HG02973 (cell line): ENCODE measurements around the gene GEMIN5.

Experiments
- ATAC-seq: cut with Tn5 transposase; IDR thresholded peaks from one replicate; pipeline ENCODE4 v1.9.1; 2021; ENCODE audit warnings: moderate library complexity; ENCODE audit not compliant: unreplicated experiment

The GEMIN5 gene

DNA sequence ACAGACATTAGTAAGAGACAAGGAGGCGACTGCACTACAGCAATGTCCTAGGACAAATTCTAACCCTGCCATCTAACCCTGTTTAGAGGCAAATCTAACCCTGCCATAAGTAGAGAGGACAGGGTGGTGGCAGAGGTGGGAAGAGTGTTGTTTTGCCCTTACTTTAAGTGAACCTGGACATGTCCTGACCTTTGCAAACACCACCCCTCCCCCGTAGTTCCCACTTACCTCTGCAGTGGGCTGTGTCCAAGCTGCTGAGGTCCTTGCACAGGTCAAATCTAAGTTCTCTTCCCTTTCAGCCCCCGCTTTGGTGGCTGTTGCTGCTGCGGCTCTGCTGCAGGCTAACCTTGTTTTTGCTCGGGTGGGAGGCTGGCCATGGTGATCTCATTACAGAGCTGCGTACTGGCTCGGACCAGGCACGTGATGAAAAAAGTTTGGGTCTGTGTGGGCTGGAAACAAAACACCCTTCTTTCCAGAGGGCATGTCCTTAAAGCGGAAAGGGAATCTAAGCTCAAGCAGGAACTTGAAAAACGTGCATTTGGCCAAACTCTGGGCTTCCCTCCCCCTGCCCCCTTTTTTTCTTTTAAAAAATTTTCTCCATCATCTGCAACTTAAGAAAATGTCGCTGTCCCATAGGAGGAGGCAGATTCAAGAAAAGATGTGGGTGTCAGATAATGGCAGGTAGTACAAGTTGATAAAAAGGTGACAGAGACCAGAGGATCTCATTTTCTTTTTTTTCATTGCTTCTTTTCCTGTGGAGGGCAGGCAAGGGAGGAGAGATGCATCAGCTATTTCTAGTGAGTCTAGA is 87.6 kb downstream of the GEMIN5 start, which contains the start of gene FAXDC2:
TSS of gene FAXDC2 (minus strand) at position 349 of the 808 bp plus-strand sequence. CDS start 12,425 bp downstream, outside the sequence.
- no peak for ATAC-seq

DNA sequence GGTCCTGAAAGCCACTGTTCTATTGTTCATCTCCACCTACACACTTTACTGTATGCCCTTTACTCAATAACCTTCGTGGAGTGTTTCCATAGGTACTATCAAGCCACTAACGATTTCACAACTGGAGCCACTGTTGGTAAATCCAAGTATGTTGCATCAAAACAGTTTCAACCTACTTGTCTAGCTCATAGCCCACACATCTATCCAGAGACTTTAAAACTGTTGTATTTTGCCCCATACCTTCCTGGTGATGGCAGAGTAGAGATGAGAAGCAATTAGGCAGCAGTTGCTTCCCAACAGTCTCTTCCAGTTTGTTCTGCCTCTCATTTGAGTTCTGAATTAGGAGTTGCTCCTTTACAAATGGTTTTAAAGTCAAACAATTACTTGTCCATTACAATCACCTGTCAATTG is 88.2 kb downstream of the GEMIN5 start:
- no peak for ATAC-seq

DNA sequence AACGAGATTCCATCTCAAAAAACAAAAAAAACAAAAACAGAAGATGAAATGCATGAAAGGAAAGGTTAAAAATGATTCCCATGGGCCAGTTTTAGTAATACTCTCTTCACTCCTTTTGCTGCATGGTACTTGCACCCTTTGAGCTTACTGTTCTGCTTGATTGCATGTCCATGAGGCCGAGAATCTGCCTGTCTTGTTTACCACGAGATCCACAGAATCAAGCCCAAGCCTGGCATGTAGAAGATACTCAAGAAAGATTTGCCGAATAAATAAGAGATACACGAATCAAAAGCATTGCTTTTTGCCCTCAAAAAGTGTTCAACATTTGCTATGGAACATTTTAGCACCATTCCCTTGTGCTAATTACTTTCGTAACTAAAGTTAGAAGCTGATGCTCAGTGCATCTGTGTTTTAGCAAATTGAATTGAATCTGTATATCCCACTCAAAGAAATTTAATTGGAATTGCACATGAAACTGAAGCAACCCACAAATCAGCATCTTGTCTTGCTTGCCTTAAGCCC is 88.7 kb downstream of the GEMIN5 start:
- no peak for ATAC-seq

DNA sequence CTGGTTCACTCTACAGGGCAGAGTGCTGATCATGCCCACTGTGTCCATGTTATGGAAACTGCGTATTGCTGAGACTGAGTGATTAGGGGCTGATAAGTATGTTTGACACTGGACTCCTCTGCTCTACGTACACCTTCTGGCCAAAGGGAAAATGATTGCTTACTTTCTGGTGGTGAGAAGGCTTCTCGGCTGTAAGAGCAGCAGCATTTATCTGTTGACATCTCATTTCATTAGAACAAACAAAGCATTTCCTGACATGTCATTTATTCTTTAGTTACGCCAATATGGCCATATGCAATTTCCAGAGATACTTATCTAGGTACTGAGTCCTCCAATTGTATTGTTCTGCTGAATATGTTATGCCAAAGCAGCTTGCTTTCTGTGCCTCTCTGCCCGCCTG is 93.2 kb downstream of the GEMIN5 start:
- no peak for ATAC-seq

DNA sequence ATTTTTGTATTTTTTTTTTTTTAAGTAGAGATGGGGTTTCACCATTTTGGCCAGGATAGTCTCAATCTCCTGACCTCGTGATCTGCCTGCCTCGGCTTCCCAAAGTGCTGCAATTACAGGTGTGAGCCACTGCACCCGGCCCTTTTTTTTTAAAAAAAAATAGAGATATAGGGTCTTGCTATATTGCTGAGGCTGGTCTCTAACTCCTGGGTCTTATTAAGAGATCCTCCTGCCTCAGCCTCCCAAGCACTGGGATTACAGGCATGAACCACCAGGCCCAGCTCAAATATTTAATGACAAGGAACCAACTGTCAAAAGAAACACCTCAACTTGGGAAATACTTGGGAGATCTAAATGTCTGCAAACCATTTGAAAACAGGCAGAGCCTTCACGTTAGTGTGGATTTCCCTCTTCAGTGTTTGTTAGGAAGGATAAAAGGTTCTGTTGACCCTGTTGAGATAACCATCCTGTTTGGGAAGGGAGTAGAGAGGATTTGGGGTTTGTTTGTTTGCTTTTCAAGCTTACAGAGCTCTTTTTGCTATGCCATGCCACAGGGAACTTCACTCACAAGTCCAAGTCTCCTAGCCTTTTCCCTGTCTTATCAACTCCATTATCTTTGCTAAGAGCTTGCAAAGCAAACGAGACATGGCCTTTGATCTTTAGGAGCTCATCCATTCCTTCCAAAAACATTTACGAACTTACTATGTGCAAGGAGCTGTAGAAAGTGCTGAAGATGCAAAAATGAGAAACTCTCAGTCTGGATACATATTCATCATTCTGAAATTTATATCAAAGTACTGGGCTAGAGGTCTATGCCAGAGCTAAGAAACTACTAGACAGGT is 95.1 kb downstream of the GEMIN5 start:
- ATAC-seq, result no peak

DNA sequence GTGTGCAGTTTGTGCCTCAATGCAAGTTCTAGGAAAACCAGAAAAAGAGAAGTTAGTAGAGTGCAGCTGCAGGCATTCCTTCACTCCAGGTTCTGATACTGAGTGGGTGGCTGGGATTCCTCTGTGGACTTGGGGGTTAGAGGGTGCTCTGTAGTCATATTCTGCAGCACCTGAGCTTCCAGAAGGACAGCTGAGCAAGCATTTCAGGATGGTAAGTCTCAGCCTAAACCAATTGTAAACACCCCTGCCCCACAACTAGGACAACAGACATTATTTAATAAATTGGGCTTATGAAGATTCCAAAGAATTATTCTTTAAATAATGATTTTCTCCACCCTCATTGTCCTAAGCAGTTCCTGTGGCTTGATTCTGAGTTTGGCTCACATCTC is 96.7 kb downstream of the GEMIN5 start:
- no peak for ATAC-seq

DNA sequence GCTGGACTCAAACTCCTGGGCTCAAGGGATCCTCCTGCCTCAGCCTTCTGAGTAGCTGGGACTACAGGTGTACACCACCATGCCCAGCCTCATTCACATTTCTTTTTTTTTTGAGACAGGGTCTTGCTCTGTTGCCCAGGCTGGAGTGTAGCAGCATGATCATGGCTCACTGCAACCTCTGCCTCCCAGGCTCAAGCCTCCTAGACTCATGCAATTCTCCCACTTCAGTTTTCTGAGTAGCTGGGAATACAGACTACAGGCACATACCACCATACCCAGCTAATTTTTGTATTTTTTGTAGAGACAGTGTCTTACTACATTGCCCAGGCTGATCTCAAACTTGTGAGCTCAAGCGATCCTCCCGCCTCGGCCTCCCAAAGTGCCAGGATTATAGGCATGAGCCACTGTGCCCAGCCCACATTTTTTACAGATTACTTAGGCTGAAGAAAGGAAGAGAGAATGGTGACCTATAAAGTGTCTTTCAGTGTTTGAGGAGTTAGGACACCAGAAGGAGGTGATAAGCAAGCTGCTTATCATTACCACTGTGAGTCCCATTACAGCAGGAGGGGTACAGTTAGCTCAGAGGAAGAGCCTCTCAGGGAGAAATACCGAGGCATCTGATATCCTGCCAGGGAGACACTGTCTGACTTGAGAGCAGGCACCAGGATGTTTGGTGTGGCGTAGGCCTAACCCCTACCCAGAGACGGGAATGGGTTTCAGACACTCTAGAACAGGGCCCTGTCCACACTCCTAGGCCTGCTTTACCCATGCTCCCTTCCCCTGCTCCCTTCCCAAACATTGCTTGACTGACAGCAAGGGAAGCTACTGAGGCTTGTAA is 97.4 kb downstream of the GEMIN5 start:
- ATAC-seq, result no peak
